Astrocyte (in vitro differentiated cells and primary cell): Measurements from ENCODE around the gene AQP6. TPM values are rescaled to one million over a fixed set of nuclear protein-coding genes. Genes with fewer than 3 reads are reported as not detected.

Source experiments
- DNase-seq: peaks from one replicate; pipeline ENCODE4 v3.0.0-alpha.2; 2010; ENCODE audit warnings: low read depth
- FAIRE-seq: peaks from 2 replicates; lab custom pipeline; 2011; peaks lifted over from hg19 to GRCh38; lab: Jason Lieb, UNC
- H2AFZ ChIP-seq: 2 replicates; pipeline ENCODE4 v1.6.0; 2012; ENCODE audit warnings: low read depth, low read length, inconsistent platforms
- H3K27ac ChIP-seq: 2 replicates; pipeline ENCODE4 v1.5.1; 2011; ENCODE audit warnings: low read depth, low read length, inconsistent platforms
- H3K27me3 ChIP-seq: 2 replicates; pipeline ENCODE4 v1.6.0; 2011; ENCODE audit warnings: low read length, inconsistent platforms; ENCODE audit not compliant: insufficient read depth
- H3K36me3 ChIP-seq: 2 replicates; pipeline ENCODE4 v1.5.1; 2011; ENCODE audit warnings: low read length, inconsistent platforms; ENCODE audit not compliant: insufficient read depth
- H3K4me1 ChIP-seq: 2 replicates; pipeline ENCODE4 v1.5.1; 2011; ENCODE audit warnings: low read length, inconsistent platforms; ENCODE audit not compliant: insufficient read depth
- H3K4me2 ChIP-seq: 2 replicates; pipeline ENCODE4 v1.6.0; 2012; ENCODE audit warnings: low read length, inconsistent platforms
- H3K4me3 ChIP-seq: 2 replicates; pipeline ENCODE4 v1.5.1; 2011; ENCODE audit warnings: low read depth, mild to moderate bottlenecking, low read length, inconsistent platforms; ENCODE audit not compliant: insufficient read depth
- H3K79me2 ChIP-seq: 2 replicates; pipeline ENCODE4 v1.6.0; 2012; ENCODE audit warnings: mild to moderate bottlenecking, low read length, inconsistent platforms; ENCODE audit not compliant: insufficient read depth
- H3K9ac ChIP-seq: 2 replicates; pipeline ENCODE4 v1.6.0; 2012; ENCODE audit warnings: mild to moderate bottlenecking, low read length, inconsistent platforms
- H3K9me3 ChIP-seq: 2 replicates; pipeline ENCODE4 v1.5.1; 2012; ENCODE audit warnings: low read depth, mild to moderate bottlenecking, low read length, inconsistent platforms; ENCODE audit not compliant: insufficient read depth
- H4K20me1 ChIP-seq: 2 replicates; pipeline ENCODE4 v1.6.0; 2012; ENCODE audit warnings: low read length, inconsistent platforms; ENCODE audit not compliant: insufficient read depth
- H3K27ac Mint-ChIP-seq: one replicate; pipeline ENCODE4 v1.8.0; 2021; ENCODE audit warnings: mild to moderate bottlenecking, mixed read lengths; ENCODE audit not compliant: unreplicated experiment
- H3K27me3 Mint-ChIP-seq: one replicate; pipeline ENCODE4 v1.8.0; 2021; ENCODE audit warnings: low read depth, mixed read lengths; ENCODE audit not compliant: unreplicated experiment
- H3K36me3 Mint-ChIP-seq: one replicate; pipeline ENCODE4 v1.8.0; 2021; ENCODE audit warnings: low read depth, mixed read lengths; ENCODE audit not compliant: unreplicated experiment
- H3K4me1 Mint-ChIP-seq: one replicate; pipeline ENCODE4 v1.8.0; 2021; ENCODE audit warnings: low read depth, mixed read lengths; ENCODE audit not compliant: unreplicated experiment
- H3K4me3 Mint-ChIP-seq: one replicate; pipeline ENCODE4 v1.8.0; 2021; ENCODE audit warnings: mild to moderate bottlenecking, moderate library complexity, mixed read lengths; ENCODE audit not compliant: unreplicated experiment
- H3K9me3 Mint-ChIP-seq: one replicate; pipeline ENCODE4 v1.8.0; 2021; ENCODE audit warnings: mild to moderate bottlenecking, mixed read lengths; ENCODE audit not compliant: unreplicated experiment
- CTCF ChIP-seq: IDR thresholded peaks from 2 replicates; pipeline ENCODE4 v1.5.1; 2011; ENCODE audit warnings: low read depth, mild to moderate bottlenecking, inconsistent platforms, low read length, moderate library complexity; ENCODE audit not compliant: insufficient read depth
- EZH2 ChIP-seq: IDR thresholded peaks from 2 replicates; pipeline ENCODE4 v1.6.1; 2012; ENCODE audit warnings: mild to moderate bottlenecking, low read length, inconsistent platforms; ENCODE audit not compliant: insufficient read depth
- total RNA-seq: library from RNA; stranded (reverse); gene quantifications from 2 replicates; pipeline ENCODE4 v1.2.1, GENCODE V29; 2021

The AQP6 gene
- total RNA-seq, 1 donor from 2014 or later = not detected

GRCh38 chr12:50013361-50014147 lies 40.8 kb downstream of the AQP6 start:
- H3K4me3 Mint-ChIP-seq = no peak overlapping the region
- Histone ChIP-seq H3K79me2 (peaks cover 76% of the 10 kb centered on the region), H3K4me3 (no peak overlapping the region), H2AFZ (no peak overlapping the region), H3K9ac (no peak overlapping the region), H3K9me3 (no peaks in the 10 kb centered on the region), H3K4me2 (no peak overlapping the region), H3K27ac (no peak overlapping the region), H4K20me1 (peaks cover 6% of the 10 kb centered on the region), H3K4me1 (peaks cover 6% of the 10 kb centered on the region), H3K27me3 (no peaks in the 10 kb centered on the region), H3K36me3 (peaks cover 3% of the 10 kb centered on the region)
- no peaks in the 10 kb centered on the region for H3K36me3 Mint-ChIP-seq
- TF ChIP-seq CTCF (no peak), EZH2 (no peak)
- peaks cover 5% of the 10 kb centered on the region for H3K4me1 Mint-ChIP-seq
- no peaks in the 10 kb centered on the region for H3K27me3 Mint-ChIP-seq
- H3K27ac Mint-ChIP-seq = no peak overlapping the region
- DNase-seq = peak; percentile 36
- FAIRE-seq = no peak
- no peaks in the 10 kb centered on the region for H3K9me3 Mint-ChIP-seq

GRCh38 chr12:50014342-50014741 lies 41.6 kb downstream of the AQP6 start:
- no peak for FAIRE-seq
- no peak overlapping the region for H3K9ac ChIP-seq
- H3K36me3 Mint-ChIP-seq = no peaks in the 10 kb centered on the region

More at GRCh38 chr12:50014342-50014741, 41.6 kb downstream of the AQP6 start:
- H3K4me1 ChIP-seq = peaks cover 6% of the 10 kb centered on the region
- no peak overlapping the region for H3K27ac Mint-ChIP-seq
- H3K9me3 ChIP-seq = no peaks in the 10 kb centered on the region
- H3K36me3 ChIP-seq = peaks cover 3% of the 10 kb centered on the region
- no peaks in the 10 kb centered on the region for H3K27me3 Mint-ChIP-seq
- H3K4me3 ChIP-seq = no peak overlapping the region
- DNase-seq = no peak
- H3K27ac ChIP-seq = no peak overlapping the region
- H3K4me3 Mint-ChIP-seq = no peak overlapping the region
- peaks cover 11% of the 10 kb centered on the region for H4K20me1 ChIP-seq
- H3K4me2 ChIP-seq = no peak overlapping the region
- H3K79me2 ChIP-seq = peaks cover 78% of the 10 kb centered on the region
- H3K4me1 Mint-ChIP-seq = peaks cover 5% of the 10 kb centered on the region
- no peaks in the 10 kb centered on the region for H3K27me3 ChIP-seq
- TF ChIP-seq EZH2 = no peak
- TF ChIP-seq CTCF = no peak
- no peak overlapping the region for H2AFZ ChIP-seq
- H3K9me3 Mint-ChIP-seq = no peaks in the 10 kb centered on the region
